Right atrium auricular region (tissue), 2 donors: Measurements from ENCODE around the gene CHRNA4. TPM values are rescaled to one million over a fixed set of nuclear protein-coding genes. Genes with fewer than 3 reads are reported as not detected.

Experiments used
- DNase-seq: peaks from one replicate; pipeline ENCODE4 v3.0.0-alpha.2; 2019; ENCODE audit warnings: low spot score
- H3K27ac ChIP-seq, 2 donors: fragments of 200-600 bp; sonication (generic); 1 replicate in 1 of 2; 2 replicates in 1 of 2; pipeline ENCODE4 v1.5.1; 2016 to 2019
- H3K27me3 ChIP-seq, 2 donors: fragments of 200-600 bp; sonication (generic); one replicate each; pipeline versions ENCODE4 v1.5.1 to v1.6.0; 2017 to 2019
- H3K36me3 ChIP-seq: fragments of 200-600 bp; sonication (generic); one replicate; pipeline ENCODE4 v1.5.1; 2016
- H3K4me1 ChIP-seq, 2 donors: fragments of 200-600 bp; sonication (generic); one replicate each; pipeline versions ENCODE4 v1.5.1 to v1.6.0; 2017 to 2019
- H3K4me3 ChIP-seq, 2 donors: fragments of 200-600 bp; sonication (generic); 1 replicate in 1 of 2; 2 replicates in 1 of 2; pipeline ENCODE4 v1.5.1; 2017 to 2019; ENCODE audit warnings: mild to moderate bottlenecking in 1 of 2, moderate library complexity in 1 of 2
- H3K9me3 ChIP-seq, 2 donors: fragments of 200-600 bp; sonication (generic); one replicate each; pipeline ENCODE4 v1.5.1; 2019
- CTCF ChIP-seq, 2 donors: fragments of 200-600 bp; sonication (generic); IDR thresholded peaks; one replicate each; pipeline ENCODE4 v1.5.1; 2019; ENCODE audit warnings: antibody characterized with exemption in 2 of 2
- total RNA-seq, 2 donors: library from RNA; depleted of rRNA; stranded (reverse); fragments of >200 nt; gene quantifications; one replicate each; pipeline ENCODE4 v1.1.0, GENCODE V29; 2016

The CHRNA4 gene
- total RNA-seq, 2 donors from 2014 or later: not detected

- no peaks in the 10 kb centered on the region for H3K36me3 ChIP-seq
- H3K4me1 ChIP-seq: peaks cover 0 to 38% of the 10 kb centered on the region in 2 donors
- H3K27ac ChIP-seq: no peak overlapping the region
- no peak overlapping the region for H3K4me3 ChIP-seq
- TF ChIP-seq CTCF (IDR thresholded peaks at IDR 0.05): no peak
- DNase-seq: no peak
- no peaks in the 10 kb centered on the region for H3K9me3 ChIP-seq
- H3K27me3 ChIP-seq: no peaks in the 10 kb centered on the region
These were observed 13.0 kb downstream of the CHRNA4 start for GRCh38 chr20:63347950-63348827.

- TF ChIP-seq CTCF (IDR thresholded peaks at IDR 0.05): no peak
- H3K27me3 ChIP-seq: no peaks in the 10 kb centered on the region
These were observed 13.9 kb downstream of the CHRNA4 start for GRCh38 chr20:63347081-63347741.

GRCh38 chr20:63346131-63347080 is 14.7 kb downstream of the CHRNA4 start:
- no peak overlapping the region for H3K4me3 ChIP-seq
- H3K9me3 ChIP-seq: no peaks in the 10 kb centered on the region
- no peak overlapping the region for H3K27ac ChIP-seq
- no peaks in the 10 kb centered on the region for H3K27me3 ChIP-seq
- peaks cover 0 to 21% of the 10 kb centered on the region in 2 donors for H3K4me1 ChIP-seq
- no peak for TF ChIP-seq CTCF (IDR thresholded peaks at IDR 0.05)
- no peaks in the 10 kb centered on the region for H3K36me3 ChIP-seq
- DNase-seq: no peak

More at GRCh38 chr20:63347081-63347741, 13.9 kb downstream of the CHRNA4 start:
- no peaks in the 10 kb centered on the region for H3K9me3 ChIP-seq
- H3K36me3 ChIP-seq: no peaks in the 10 kb centered on the region
- no peak overlapping the region for H3K27ac ChIP-seq
- peaks cover 0 to 28% of the 10 kb centered on the region in 2 donors for H3K4me1 ChIP-seq
- no peak for DNase-seq
- H3K4me3 ChIP-seq: no peak overlapping the region

- no peak for DNase-seq
- H3K27me3 ChIP-seq: no peaks in the 10 kb centered on the region
- no peak for TF ChIP-seq CTCF (IDR thresholded peaks at IDR 0.05)
- H3K4me3 ChIP-seq: no peak overlapping the region
- peaks cover 0 to 21% of the 10 kb centered on the region in 2 donors for H3K4me1 ChIP-seq
- H3K36me3 ChIP-seq: no peaks in the 10 kb centered on the region
- no peaks in the 10 kb centered on the region for H3K9me3 ChIP-seq
- no peak overlapping the region for H3K27ac ChIP-seq
These were observed 15.6 kb downstream of the CHRNA4 start for GRCh38 chr20:63345328-63346100.
